Loucy (cell line): ENCODE data around the gene SSTR5.

ENCODE experiments used
- EZH2phosphoT487 ChIP-seq: fragments of 200-600 bp; IDR thresholded peaks from 2 replicates; pipeline ENCODE4 v1.6.1; 2018; ENCODE audit warnings: antibody characterized with exemption, mild to moderate bottlenecking, moderate library complexity, borderline replicate concordance
- TF ChIP-seq, protein P1 (sequence below): fragments of 200-600 bp; sonication (generic); conservative IDR thresholded peaks from 2 replicates; pipeline ENCODE4 v1.5.1; 2014; ENCODE audit warnings: mild to moderate bottlenecking, antibody characterized with exemption, low read length

DNA sequence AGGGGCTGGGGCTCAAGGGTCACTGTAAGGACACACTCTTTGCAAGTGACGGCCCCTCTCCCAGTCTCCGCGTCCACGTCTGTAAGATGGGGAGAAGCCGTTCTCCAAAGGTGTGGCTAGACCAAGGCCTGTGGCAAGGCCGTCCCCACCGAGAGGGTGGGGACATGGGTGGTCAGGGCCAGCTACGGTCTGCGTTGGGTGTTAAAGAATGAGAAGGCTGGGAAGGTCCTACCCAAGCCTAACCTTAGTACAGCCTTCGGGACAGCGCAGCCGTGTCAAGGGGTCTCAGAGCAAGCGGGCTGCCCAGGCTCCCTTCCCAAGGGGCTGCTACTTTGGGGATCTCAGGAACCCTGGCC is 21.6 kb downstream of the SSTR5 start:
- TF ChIP-seq, protein P1, sequence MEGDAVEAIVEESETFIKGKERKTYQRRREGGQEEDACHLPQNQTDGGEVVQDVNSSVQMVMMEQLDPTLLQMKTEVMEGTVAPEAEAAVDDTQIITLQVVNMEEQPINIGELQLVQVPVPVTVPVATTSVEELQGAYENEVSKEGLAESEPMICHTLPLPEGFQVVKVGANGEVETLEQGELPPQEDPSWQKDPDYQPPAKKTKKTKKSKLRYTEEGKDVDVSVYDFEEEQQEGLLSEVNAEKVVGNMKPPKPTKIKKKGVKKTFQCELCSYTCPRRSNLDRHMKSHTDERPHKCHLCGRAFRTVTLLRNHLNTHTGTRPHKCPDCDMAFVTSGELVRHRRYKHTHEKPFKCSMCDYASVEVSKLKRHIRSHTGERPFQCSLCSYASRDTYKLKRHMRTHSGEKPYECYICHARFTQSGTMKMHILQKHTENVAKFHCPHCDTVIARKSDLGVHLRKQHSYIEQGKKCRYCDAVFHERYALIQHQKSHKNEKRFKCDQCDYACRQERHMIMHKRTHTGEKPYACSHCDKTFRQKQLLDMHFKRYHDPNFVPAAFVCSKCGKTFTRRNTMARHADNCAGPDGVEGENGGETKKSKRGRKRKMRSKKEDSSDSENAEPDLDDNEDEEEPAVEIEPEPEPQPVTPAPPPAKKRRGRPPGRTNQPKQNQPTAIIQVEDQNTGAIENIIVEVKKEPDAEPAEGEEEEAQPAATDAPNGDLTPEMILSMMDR: no peak
- TF ChIP-seq EZH2phosphoT487: no peak
